GM18526 (cell line): Measurements from ENCODE around the gene HAUS6.

Experiments
- POLR2A ChIP-seq: IDR thresholded peaks from 3 replicates; pipeline ENCODE4 v1.6.1; 2011; ENCODE audit not compliant: insufficient read length; ENCODE audit errors: extremely low read depth

Gene HAUS6

GRCh38 chr9:19074229-19074628 is 28.5 kb downstream of the HAUS6 start:
- TF ChIP-seq POLR2A, result no peak

GRCh38 chr9:19057033-19057432 is 45.7 kb downstream of the HAUS6 start:
- no peak for TF ChIP-seq POLR2A

- no peak for TF ChIP-seq POLR2A
Observed at GRCh38 chr9:19050637-19051591, 51.8 kb downstream of the HAUS6 start.

GRCh38 chr9:19049917-19050636 is 52.6 kb downstream of the HAUS6 start:
- TF ChIP-seq POLR2A, result no peak

GRCh38 chr9:19048966-19049916 is 53.5 kb downstream of the HAUS6 start, which contains the start of gene RRAGA:
Gene RRAGA, plus strand, starts transcription at chr9:19049427. Its CDS starts 233 bp downstream, at chr9:19049660.
- TF ChIP-seq POLR2A, result peak; percentile 93

- no peak for TF ChIP-seq POLR2A
Observed at GRCh38 chr9:19036611-19037010, 66.1 kb downstream of the HAUS6 start.

- TF ChIP-seq POLR2A, result no peak
Observed at GRCh38 chr9:19033015-19033414, 69.7 kb downstream of the HAUS6 start, which contains the start of gene SAXO1. Gene SAXO1, minus strand, starts transcription at chr9:19033209. Its CDS starts 301 bp downstream, at chr9:19032908.

GRCh38 chr9:19032406-19032805 is 70.3 kb downstream of the HAUS6 start:
- no peak for TF ChIP-seq POLR2A

GRCh38 chr9:19030899-19031298 is 71.8 kb downstream of the HAUS6 start:
- no peak for TF ChIP-seq POLR2A

GRCh38 chr9:19028835-19029451 is 73.8 kb downstream of the HAUS6 start:
- no peak for TF ChIP-seq POLR2A

GRCh38 chr9:19027825-19028224 is 74.9 kb downstream of the HAUS6 start:
- TF ChIP-seq POLR2A, result no peak

GRCh38 chr9:19026375-19026774 is 76.3 kb downstream of the HAUS6 start:
- TF ChIP-seq POLR2A, result no peak

GRCh38 chr9:19023078-19023477 is 79.6 kb downstream of the HAUS6 start:
- TF ChIP-seq POLR2A, result no peak

GRCh38 chr9:19022206-19022605 is 80.5 kb downstream of the HAUS6 start:
- TF ChIP-seq POLR2A, result no peak
